ENCODE measurements around the gene PPP1R1C.
"Not testable (repeated sequence)": the region's sequence is repeated elsewhere in the genome, so short reads cannot be mapped to it uniquely, and the experiment has no call there.

The PPP1R1C gene

GRCh38 chr2:182020286-182021070 is 34.8 kb downstream of the PPP1R1C start:
- TF ChIP-seq CTCF (IDR thresholded peaks at IDR 0.05; ENCODE audit: extremely low read depth, missing control alignments) = no peak
- DNase-seq (ENCODE audit: low spot score) = no peak

GRCh38 chr2:182023235-182023634 is 37.6 kb downstream of the PPP1R1C start:
- no peak for DNase-seq (ENCODE audit: low spot score)
- TF ChIP-seq CTCF (IDR thresholded peaks at IDR 0.05; ENCODE audit: extremely low read depth, missing control alignments) = no peak

GRCh38 chr2:182030875-182031274 is 45.2 kb downstream of the PPP1R1C start:
- not testable (repeated sequence) for DNase-seq (ENCODE audit: low spot score)

GRCh38 chr2:182031956-182032355 is 46.3 kb downstream of the PPP1R1C start:
- no peak for TF ChIP-seq CTCF (IDR thresholded peaks at IDR 0.05; ENCODE audit: extremely low read depth, missing control alignments)
- no peak for DNase-seq (ENCODE audit: low spot score)

DNA sequence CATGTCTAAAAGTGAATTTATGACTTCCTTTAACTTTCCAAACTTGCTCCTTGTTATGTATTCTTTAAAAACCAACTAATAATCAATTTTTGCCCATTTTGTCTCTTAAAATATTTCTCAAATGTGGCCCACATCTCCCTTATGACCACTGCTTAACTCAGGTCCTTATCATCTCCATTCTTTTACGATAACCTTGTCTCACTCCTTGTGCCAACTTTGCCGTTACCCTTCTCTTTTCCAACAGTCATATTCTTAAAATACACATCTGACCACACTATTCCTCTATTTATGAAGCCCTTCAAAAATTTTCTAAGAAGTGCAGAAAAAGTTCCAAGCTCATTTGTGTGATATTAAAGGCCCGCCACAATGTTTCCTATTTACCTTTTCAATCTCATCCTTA is 47.8 kb downstream of the PPP1R1C start:
- TF ChIP-seq CTCF (IDR thresholded peaks at IDR 0.05; ENCODE audit: extremely low read depth, missing control alignments) = no peak

DNA sequence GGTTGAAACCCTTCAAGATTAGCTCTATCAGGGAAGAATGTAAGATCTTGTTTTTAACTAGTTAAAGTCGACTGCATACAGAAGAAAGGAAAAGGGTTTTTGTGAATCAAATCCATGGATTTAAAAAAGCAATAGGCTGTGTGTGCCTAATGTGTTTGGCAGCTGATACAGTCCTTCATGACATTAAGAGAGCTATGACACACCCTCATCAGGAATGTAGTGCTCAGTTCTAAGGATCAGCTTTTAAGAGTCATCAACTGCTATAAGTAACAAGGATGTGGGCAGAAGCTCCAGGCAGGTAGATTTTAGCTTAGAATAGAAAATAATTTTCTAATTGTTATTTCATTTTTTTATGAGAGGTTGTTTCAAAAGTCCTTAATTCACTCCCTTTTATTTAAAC is 52.9 kb downstream of the PPP1R1C start:
- no peak for TF ChIP-seq CTCF (IDR thresholded peaks at IDR 0.05; ENCODE audit: extremely low read depth, missing control alignments)
- no peak for DNase-seq (ENCODE audit: low spot score)

More for the DNA sequence above, 47.8 kb downstream of the PPP1R1C start:
- DNase-seq (ENCODE audit: low spot score) = no peak

DNA sequence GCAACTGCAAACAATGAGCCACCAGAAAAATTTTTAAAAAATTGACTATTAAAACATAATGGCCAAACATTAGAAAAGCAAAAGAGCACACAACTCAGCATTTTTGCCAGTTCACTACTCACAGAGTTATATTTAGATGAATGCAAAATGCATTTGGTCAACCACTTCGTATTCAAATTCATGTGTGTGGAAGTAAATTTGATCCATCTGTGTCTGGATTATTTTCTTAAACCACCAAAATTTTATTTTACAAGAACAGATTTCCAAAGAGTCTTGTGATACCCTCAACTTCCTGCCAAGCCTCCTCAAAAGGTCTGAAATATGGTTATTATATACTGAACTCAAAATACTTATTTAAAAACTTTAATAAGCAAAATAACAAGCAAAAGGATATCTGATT is 57.4 kb downstream of the PPP1R1C start:
- no peak for TF ChIP-seq CTCF (IDR thresholded peaks at IDR 0.05; ENCODE audit: extremely low read depth, missing control alignments)
- DNase-seq (ENCODE audit: low spot score) = no peak

- no peak for TF ChIP-seq CTCF (IDR thresholded peaks at IDR 0.05; ENCODE audit: extremely low read depth, missing control alignments)
- DNase-seq (ENCODE audit: low spot score) = no peak
These were observed 58.2 kb downstream of the PPP1R1C start for GRCh38 chr2:182043861-182044260.

All from GM20000 (cell line).